Measurements from ENCODE around the gene NRG2. TPM values are rescaled to one million over a fixed set of nuclear protein-coding genes. Genes with fewer than 3 reads are reported as not detected.

Gene NRG2
- total RNA-seq, 1 experiment from 2014 or later: 0.06 TPM

GRCh38 chr5:139806726-139807646 is 236.1 kb downstream of the NRG2 start:
- no peak overlapping the region for H3K4me3 ChIP-seq
- H3K36me3 ChIP-seq: no peaks in the 10 kb centered on the region
- H3K4me1 ChIP-seq: no peaks in the 10 kb centered on the region
- H3K9me3 ChIP-seq (replicated peaks): no peaks in the 10 kb centered on the region
- no peak for DNase-seq
- H3K27me3 ChIP-seq: no peaks in the 10 kb centered on the region
- H3K27ac ChIP-seq: no peak overlapping the region

GRCh38 chr5:139806111-139806510 is 237.0 kb downstream of the NRG2 start:
- Histone ChIP-seq H3K27ac (no peak overlapping the region), H3K27me3 (no peaks in the 10 kb centered on the region), H3K36me3 (no peaks in the 10 kb centered on the region), H3K9me3 (replicated peaks) (no peaks in the 10 kb centered on the region), H3K4me3 (no peak overlapping the region), H3K4me1 (no peaks in the 10 kb centered on the region)
- DNase-seq: no peak

- H3K27ac ChIP-seq: no peak overlapping the region
- no peak for DNase-seq
- no peaks in the 10 kb centered on the region for H3K9me3 ChIP-seq (replicated peaks)
- no peaks in the 10 kb centered on the region for H3K36me3 ChIP-seq
- no peak overlapping the region for H3K4me3 ChIP-seq
- H3K27me3 ChIP-seq: no peaks in the 10 kb centered on the region
- H3K4me1 ChIP-seq: no peaks in the 10 kb centered on the region
Observed at GRCh38 chr5:139805545-139805944, 237.6 kb downstream of the NRG2 start.

DNA sequence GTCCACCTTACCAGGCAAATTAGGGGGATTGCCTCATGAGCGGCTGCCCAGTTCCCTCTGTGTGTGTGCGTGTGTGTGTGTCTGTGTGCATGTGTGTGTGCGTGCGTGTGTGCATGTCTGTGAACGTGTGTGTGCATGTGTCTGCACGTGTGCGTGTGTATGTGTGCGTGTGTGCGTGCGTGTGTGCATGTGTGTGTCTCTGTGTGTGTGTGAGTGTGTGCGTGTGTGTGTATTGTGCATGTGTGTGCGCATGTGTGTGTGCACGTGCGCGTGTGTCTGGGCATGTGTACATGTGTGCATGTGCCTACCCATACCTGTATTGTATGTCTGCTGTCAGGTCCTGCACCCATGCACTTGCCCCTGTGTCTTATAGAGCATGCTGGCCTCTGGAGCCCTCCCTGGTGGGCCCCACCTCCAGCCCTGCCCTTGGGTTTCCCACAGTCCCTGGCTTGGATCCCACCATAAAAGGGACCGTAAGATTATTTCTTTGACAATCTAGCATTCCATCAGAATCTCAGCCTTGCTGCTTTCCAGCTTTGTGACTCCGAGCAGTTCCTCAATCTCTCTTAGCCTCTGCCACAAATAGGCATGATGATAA is 238.2 kb downstream of the NRG2 start:
- Histone ChIP-seq H3K4me1 (no peaks in the 10 kb centered on the region), H3K36me3 (no peaks in the 10 kb centered on the region), H3K4me3 (no peak overlapping the region), H3K27ac (no peak overlapping the region), H3K27me3 (no peaks in the 10 kb centered on the region), H3K9me3 (replicated peaks) (no peaks in the 10 kb centered on the region)
- DNase-seq: no peak

DNA sequence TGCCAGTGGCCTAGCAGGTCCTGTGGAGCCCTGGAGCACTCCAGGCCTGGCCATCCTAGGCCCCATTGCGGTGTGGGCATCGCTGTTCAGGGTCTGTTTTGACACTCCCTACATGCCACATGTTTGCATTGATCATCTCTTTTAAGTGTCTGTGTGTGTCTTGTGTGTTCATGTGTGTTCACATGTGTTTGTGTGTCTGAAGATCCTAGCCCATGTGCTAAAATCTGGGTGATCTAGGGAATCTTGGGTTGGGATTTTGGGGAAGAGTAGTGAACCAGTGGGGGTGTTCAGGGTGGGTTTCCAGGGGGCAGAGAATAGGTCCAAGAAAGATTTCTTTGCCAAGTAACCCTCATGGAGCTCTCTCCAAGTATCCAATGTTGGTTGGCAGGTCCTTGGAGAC is 239.1 kb downstream of the NRG2 start:
- Histone ChIP-seq H3K9me3 (replicated peaks) (no peaks in the 10 kb centered on the region), H3K27ac (no peak overlapping the region), H3K4me3 (no peak overlapping the region), H3K36me3 (no peaks in the 10 kb centered on the region), H3K4me1 (no peaks in the 10 kb centered on the region), H3K27me3 (no peaks in the 10 kb centered on the region)
- no peak for DNase-seq

DNA sequence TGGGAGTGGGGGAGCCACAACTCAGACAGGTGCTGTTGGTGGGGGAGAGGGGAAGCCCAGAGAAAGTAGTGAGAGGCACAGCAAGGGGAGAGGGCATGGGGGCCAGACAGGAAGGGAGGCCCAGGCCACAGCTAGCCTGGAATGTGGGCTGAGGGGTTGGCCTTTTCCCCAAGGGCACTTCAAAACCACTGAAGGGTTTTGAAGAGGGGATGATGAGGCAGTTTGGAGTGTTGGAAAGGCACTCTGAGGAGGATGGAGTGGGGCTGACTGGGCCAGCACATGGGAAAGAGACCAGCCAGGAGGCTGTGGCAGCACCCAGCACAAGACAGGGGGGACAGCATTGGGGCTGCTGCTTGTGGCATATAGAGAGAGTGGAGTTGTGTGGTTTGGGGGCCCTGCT is 243.7 kb downstream of the NRG2 start:
- no peaks in the 10 kb centered on the region for H3K4me1 ChIP-seq
- H3K4me3 ChIP-seq: no peak overlapping the region
- H3K27ac ChIP-seq: no peak overlapping the region
- H3K36me3 ChIP-seq: no peaks in the 10 kb centered on the region
- H3K9me3 ChIP-seq (replicated peaks): no peaks in the 10 kb centered on the region
- DNase-seq: no peak
- H3K27me3 ChIP-seq: no peaks in the 10 kb centered on the region; the same call in 1 of the 2 replicates

GRCh38 chr5:139798883-139799282 is 244.2 kb downstream of the NRG2 start:
- Histone ChIP-seq H3K4me1 (no peaks in the 10 kb centered on the region), H3K4me3 (no peak overlapping the region), H3K27ac (no peak overlapping the region), H3K9me3 (replicated peaks) (no peaks in the 10 kb centered on the region), H3K36me3 (no peaks in the 10 kb centered on the region), H3K27me3 (no peaks in the 10 kb centered on the region; the same call in 1 of the 2 replicates)
- no peak for DNase-seq

DNA sequence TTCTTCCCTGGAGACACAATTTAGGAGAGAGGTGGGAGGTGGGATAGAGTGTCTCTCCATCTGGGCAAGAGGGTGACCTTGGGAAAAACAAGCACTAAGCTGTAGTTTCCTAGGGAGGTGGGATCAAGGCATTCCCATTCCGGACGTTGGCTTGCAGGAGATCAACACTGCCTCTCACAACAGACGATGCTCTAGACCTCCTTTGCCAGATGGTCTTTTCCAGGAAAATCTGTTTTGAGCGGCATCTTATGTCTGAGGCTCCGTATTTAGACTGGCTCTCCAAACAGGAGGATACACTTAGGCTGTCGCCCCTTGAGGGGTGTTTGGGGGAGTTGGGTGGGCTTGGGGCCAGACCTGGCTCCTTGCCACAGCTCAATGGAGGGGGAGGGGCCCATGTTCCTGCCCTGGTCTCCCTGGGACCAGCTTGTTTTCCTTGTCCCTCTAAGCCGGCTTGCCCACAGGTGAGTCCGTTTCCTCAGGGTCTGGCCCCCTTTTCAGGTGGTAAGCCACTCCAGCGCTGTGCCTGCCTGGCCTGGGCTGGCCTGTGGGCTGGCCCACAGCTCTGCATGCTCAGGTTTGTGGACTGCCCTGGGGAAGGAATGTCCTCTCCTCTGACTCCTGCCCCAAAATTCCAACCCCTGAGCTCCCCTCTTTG is 245.1 kb downstream of the NRG2 start:
- Histone ChIP-seq H3K4me1 (no peaks in the 10 kb centered on the region), H3K4me3 (no peak overlapping the region), H3K27ac (no peak overlapping the region), H3K27me3 (no peaks in the 10 kb centered on the region; the same call in 1 of the 2 replicates), H3K9me3 (replicated peaks) (no peaks in the 10 kb centered on the region), H3K36me3 (no peaks in the 10 kb centered on the region)
- no peak for DNase-seq

- Histone ChIP-seq H3K27ac (no peak overlapping the region), H3K4me1 (no peaks in the 10 kb centered on the region), H3K27me3 (no peaks in the 10 kb centered on the region; the same call in 1 of the 2 replicates)
Observed at GRCh38 chr5:139797335-139797734, 245.8 kb downstream of the NRG2 start.

More at GRCh38 chr5:139797335-139797734, 245.8 kb downstream of the NRG2 start:
- Histone ChIP-seq H3K9me3 (replicated peaks) (no peaks in the 10 kb centered on the region), H3K4me3 (no peak overlapping the region), H3K36me3 (no peaks in the 10 kb centered on the region)
- DNase-seq: no peak

Other genes with a start within 250 kb of the NRG2 start
- gene PSD2, start 247.5 kb downstream of the NRG2 start, total RNA-seq (2014; rRNA removed; shearing (Covaris generic)): not detected in 2 replicates
- gene PURA, start 70.8 kb upstream of the NRG2 start, total RNA-seq (2014; rRNA removed; shearing (Covaris generic)): 8.3 and 10.0 TPM in 2 replicates
- 1.5 and 1.6 TPM in 2 replicates for gene IGIP, start 82.6 kb upstream of the NRG2 start, total RNA-seq (2014; rRNA removed; shearing (Covaris generic))
- gene CYSTM1, start 131.9 kb upstream of the NRG2 start, total RNA-seq (2014; rRNA removed; shearing (Covaris generic)): 9.4 and 10.5 TPM in 2 replicates